HEK293 (cell line): Measurements from ENCODE around the gene CSNK2A3.

Source experiments
- CTCF ChIP-seq: fragments of 450-650 bp; formaldehyde crosslinking; IDR thresholded peaks from 2 replicates; pipeline ENCODE4 v1.5.1; 2016; ENCODE audit warnings: missing biosample characterization, missing genetic modification characterization
- KLF16 ChIP-seq: fragments of 450-650 bp; formaldehyde crosslinking; IDR thresholded peaks from 2 replicates; pipeline ENCODE4 v1.5.1; 2017; ENCODE audit warnings: missing biosample characterization, missing genetic modification characterization
- PBX3 ChIP-seq: sonication (generic); formaldehyde crosslinking; IDR thresholded peaks from 2 replicates; pipeline ENCODE4 v1.8.1; 2022; ENCODE audit warnings: mild to moderate bottlenecking, moderate library complexity, missing genetic modification reagents
- PRDM1 ChIP-seq: fragments of 450-650 bp; formaldehyde crosslinking; IDR thresholded peaks from 2 replicates; pipeline ENCODE4; 2016; ENCODE audit warnings: missing biosample characterization, missing genetic modification characterization
- REPIN1 ChIP-seq: fragments of 450-650 bp; formaldehyde crosslinking; IDR thresholded peaks from 2 replicates; pipeline ENCODE4 v1.5.1; 2017; ENCODE audit warnings: missing biosample characterization, missing genetic modification characterization, low read depth
- ZBTB1 ChIP-seq: fragments of 450-650 bp; formaldehyde crosslinking; IDR thresholded peaks from 2 replicates; pipeline ENCODE4 v1.5.1; 2016; ENCODE audit warnings: missing biosample characterization, missing genetic modification characterization
- ZBTB17 ChIP-seq: fragments of 450-650 bp; formaldehyde crosslinking; IDR thresholded peaks from 2 replicates; pipeline ENCODE4 v1.5.1; 2016; ENCODE audit warnings: missing biosample characterization, missing genetic modification characterization
- ZBTB21 ChIP-seq: fragments of 450-650 bp; formaldehyde crosslinking; IDR thresholded peaks from 2 replicates; pipeline ENCODE4 v1.5.1; 2017; ENCODE audit warnings: missing biosample characterization, missing genetic modification characterization
- ZNF132 ChIP-seq: fragments of 450-650 bp; formaldehyde crosslinking; IDR thresholded peaks from 2 replicates; pipeline ENCODE4 v1.5.1; 2017; ENCODE audit warnings: missing biosample characterization, missing genetic modification characterization, borderline replicate concordance
- ZNF140 ChIP-seq: fragments of 450-650 bp; formaldehyde crosslinking; IDR thresholded peaks from 2 replicates; pipeline ENCODE4 v1.5.1; 2016; ENCODE audit warnings: missing biosample characterization, missing genetic modification characterization
- ZNF239 ChIP-seq: fragments of 450-650 bp; formaldehyde crosslinking; IDR thresholded peaks from 2 replicates; pipeline ENCODE4 v1.5.1; 2016; ENCODE audit warnings: missing biosample characterization, missing genetic modification characterization
- ZNF335 ChIP-seq: fragments of 450-650 bp; formaldehyde crosslinking; conservative IDR thresholded peaks from 2 replicates; pipeline ENCODE4 v1.5.1; 2016; ENCODE audit warnings: missing biosample characterization, missing genetic modification characterization
- ZNF488 ChIP-seq: fragments of 450-650 bp; formaldehyde crosslinking; IDR thresholded peaks from 2 replicates; pipeline ENCODE4 v1.5.1; 2016; ENCODE audit warnings: missing biosample characterization, missing genetic modification characterization
- ZNF513 ChIP-seq: fragments of 450-650 bp; IDR thresholded peaks from 2 replicates; pipeline ENCODE4 v1.5.1; 2018; ENCODE audit warnings: missing biosample characterization, missing genetic modification characterization

GRCh38 chr11:11318961-11319360 lies 34.1 kb downstream of the CSNK2A3 start:
- TF ChIP-seq ZBTB17 (no peak), ZBTB1 (no peak), REPIN1 (tag by site-specific recombination) (no peak), ZNF140 (tag by site-specific recombination) (no peak), CTCF (no peak), ZNF488 (tag by site-specific recombination) (no peak), ZNF239 (tag by site-specific recombination) (no peak), KLF16 (tag by site-specific recombination) (no peak), ZNF335 (tag by site-specific recombination) (no peak), PRDM1 (tag by site-specific recombination) (no peak), PBX3 (CRISPR knock-in tag) (no peak), ZBTB21 (tag by site-specific recombination) (no peak), ZNF513 (tag by site-specific recombination) (no peak), ZNF132 (tag by site-specific recombination) (no peak)
